ENCODE measurements around the gene OSBPL7. TPM values are rescaled to one million over a fixed set of nuclear protein-coding genes. Genes with fewer than 3 reads are reported as not detected.

OSBPL7 gene
- total and polyA plus RNA-seq, 2 donors (not counting 1 experiment from before 2014, with no cell fraction given): 51.0 to 61.3 TPM

DNA sequence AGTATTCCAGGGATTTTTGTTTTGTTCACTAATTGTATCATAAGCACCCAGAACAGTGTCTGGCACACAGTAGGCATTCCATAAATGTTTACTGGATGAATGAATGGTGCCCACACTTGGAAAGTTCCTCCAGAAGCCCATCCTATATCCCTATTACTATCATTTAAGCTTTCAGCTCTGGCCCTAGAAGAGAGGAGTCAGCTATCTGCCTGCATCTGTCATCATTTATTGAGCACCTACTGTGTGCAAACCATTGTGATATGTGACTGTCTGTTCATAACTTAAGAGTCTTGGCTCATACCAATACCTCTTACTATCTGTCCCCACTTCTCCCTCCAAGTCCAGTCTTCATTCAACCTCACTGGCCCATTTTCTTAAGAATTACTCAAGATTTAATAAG is 49.5 kb upstream of the OSBPL7 start:
- H3K27ac Mint-ChIP-seq: no peak overlapping the region
- H3K9ac ChIP-seq (ENCODE audit: low read length): no peak overlapping the region
- DNase-seq (no peak), ATAC-seq (ENCODE audit: low read depth) (no peak)
- H3K9me3 Mint-ChIP-seq (ENCODE audit: insufficient read depth): no peaks in the 10 kb centered on the region
- H3K4me1 ChIP-seq (ENCODE audit: control insufficient read depth in 2 of 2, insufficient read depth in 2 of 2, low read length in 2 of 2): peaks cover 8 to 9% of the 10 kb centered on the region in 2 donors
- CTCF ChIA-PET: interaction anchor here (0.7 to 4.0 kb wide), 2 partner anchors 18 to 78 kb away, joined by 3 to 12 read pairs; no protein-coding TSS in a partner anchor
- no peak overlapping the region for H3K4me3 Mint-ChIP-seq
- H4K20me1 ChIP-seq (ENCODE audit: control insufficient read depth, insufficient read depth, low read length, poor library complexity, severe bottlenecking): no peaks in the 10 kb centered on the region
- H3K4me1 Mint-ChIP-seq: peaks cover 5% of the 10 kb centered on the region
- POLR2A ChIA-PET: no interaction called here
- intact Hi-C loops (cut with micrococcal nuclease): no loop called here
- H3K4me2 ChIP-seq (replicated peaks; ENCODE audit: low read depth, low read length, poor library complexity, severe bottlenecking): no peak overlapping the region
- no peak overlapping the region for H3K4me3 ChIP-seq (ENCODE audit: control extremely low read depth in 1 of 5, extremely low read depth in 1 of 5, insufficient read depth in 1 of 5, low read depth in 2 of 5, low read length in 4 of 5)
- TF ChIP-seq, protein P1, sequence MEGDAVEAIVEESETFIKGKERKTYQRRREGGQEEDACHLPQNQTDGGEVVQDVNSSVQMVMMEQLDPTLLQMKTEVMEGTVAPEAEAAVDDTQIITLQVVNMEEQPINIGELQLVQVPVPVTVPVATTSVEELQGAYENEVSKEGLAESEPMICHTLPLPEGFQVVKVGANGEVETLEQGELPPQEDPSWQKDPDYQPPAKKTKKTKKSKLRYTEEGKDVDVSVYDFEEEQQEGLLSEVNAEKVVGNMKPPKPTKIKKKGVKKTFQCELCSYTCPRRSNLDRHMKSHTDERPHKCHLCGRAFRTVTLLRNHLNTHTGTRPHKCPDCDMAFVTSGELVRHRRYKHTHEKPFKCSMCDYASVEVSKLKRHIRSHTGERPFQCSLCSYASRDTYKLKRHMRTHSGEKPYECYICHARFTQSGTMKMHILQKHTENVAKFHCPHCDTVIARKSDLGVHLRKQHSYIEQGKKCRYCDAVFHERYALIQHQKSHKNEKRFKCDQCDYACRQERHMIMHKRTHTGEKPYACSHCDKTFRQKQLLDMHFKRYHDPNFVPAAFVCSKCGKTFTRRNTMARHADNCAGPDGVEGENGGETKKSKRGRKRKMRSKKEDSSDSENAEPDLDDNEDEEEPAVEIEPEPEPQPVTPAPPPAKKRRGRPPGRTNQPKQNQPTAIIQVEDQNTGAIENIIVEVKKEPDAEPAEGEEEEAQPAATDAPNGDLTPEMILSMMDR (IDR thresholded peaks at IDR 0.05): no peak
- no peak for TF ChIP-seq EZH2 (IDR thresholded peaks at IDR 0.05; ENCODE audit: borderline replicate concordance, insufficient read depth, low read depth, low read length, poor library complexity, severe bottlenecking)
- H3K27ac ChIP-seq (ENCODE audit: low read length in 2 of 2): no peak overlapping the region
- no peaks in the 10 kb centered on the region for H3K36me3 ChIP-seq (replicated peaks in 1 of 2; ENCODE audit: control extremely low read depth in 1 of 2, control insufficient read depth in 1 of 2, extremely low read depth in 1 of 2, insufficient read depth in 2 of 2, low read length in 1 of 2)
- H3K79me2 ChIP-seq (ENCODE audit: control insufficient read depth, insufficient read depth, low read length): no peaks in the 10 kb centered on the region
- no peaks in the 10 kb centered on the region for H3K9me3 ChIP-seq (ENCODE audit: control extremely low read depth in 1 of 3, control insufficient read depth in 2 of 3, insufficient read depth in 1 of 3, low read length in 2 of 3)
- H3K27me3 Mint-ChIP-seq: peaks cover 58% of the 10 kb centered on the region
- no peak overlapping the region for H2AFZ ChIP-seq (ENCODE audit: insufficient read depth, low read depth, low read length, poor library complexity, severe bottlenecking)
- H3K27me3 ChIP-seq (replicated peaks in 1 of 4; ENCODE audit: control extremely low read depth in 1 of 4, control insufficient read depth in 3 of 4, insufficient read depth in 4 of 4, low read length in 3 of 4): peaks cover 0 to 62% (median 23%) of the 10 kb centered on the region in 4 experiments

DNA sequence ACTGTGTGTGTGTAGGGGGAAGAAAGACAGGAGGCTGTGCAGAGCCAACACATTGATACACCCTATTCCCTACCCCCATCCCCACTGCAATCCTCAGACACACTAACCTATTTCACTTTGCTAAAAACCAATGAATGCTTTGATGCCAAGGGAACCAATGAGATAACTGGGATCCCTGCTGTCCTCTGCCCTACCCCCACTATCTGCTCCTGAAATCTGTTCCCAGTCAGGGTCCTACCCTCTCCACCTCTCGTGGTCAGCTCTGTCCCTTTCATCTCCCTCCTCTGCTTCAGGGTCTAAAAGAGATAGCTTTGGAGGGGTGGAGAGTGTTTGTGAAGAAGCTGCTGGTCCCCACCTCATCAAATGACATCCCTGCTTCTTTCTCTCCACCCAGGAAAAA is 48.5 kb upstream of the OSBPL7 start:
- Histone ChIP-seq H3K9me3 (ENCODE audit: control extremely low read depth in 1 of 3, control insufficient read depth in 2 of 3, insufficient read depth in 1 of 3, low read length in 2 of 3) (no peaks in the 10 kb centered on the region), H3K9ac (ENCODE audit: low read length) (no peak overlapping the region), H3K27me3 (replicated peaks in 1 of 4; ENCODE audit: control extremely low read depth in 1 of 4, control insufficient read depth in 3 of 4, insufficient read depth in 4 of 4, low read length in 3 of 4) (peaks cover 0 to 52% (median 21%) of the 10 kb centered on the region in 4 experiments), H3K4me2 (replicated peaks; ENCODE audit: low read depth, low read length, poor library complexity, severe bottlenecking) (no peak overlapping the region), H3K4me3 (ENCODE audit: control extremely low read depth in 1 of 5, extremely low read depth in 1 of 5, insufficient read depth in 1 of 5, low read depth in 2 of 5, low read length in 4 of 5) (no peak overlapping the region), H4K20me1 (ENCODE audit: control insufficient read depth, insufficient read depth, low read length, poor library complexity, severe bottlenecking) (no peaks in the 10 kb centered on the region), H3K4me1 (ENCODE audit: control insufficient read depth in 2 of 2, insufficient read depth in 2 of 2, low read length in 2 of 2) (peaks cover 8 to 9% of the 10 kb centered on the region in 2 donors), H2AFZ (ENCODE audit: insufficient read depth, low read depth, low read length, poor library complexity, severe bottlenecking) (no peak overlapping the region), H3K36me3 (replicated peaks in 1 of 2; ENCODE audit: control extremely low read depth in 1 of 2, control insufficient read depth in 1 of 2, extremely low read depth in 1 of 2, insufficient read depth in 2 of 2, low read length in 1 of 2) (no peaks in the 10 kb centered on the region), H3K79me2 (ENCODE audit: control insufficient read depth, insufficient read depth, low read length) (no peaks in the 10 kb centered on the region), H3K27ac (ENCODE audit: low read length in 2 of 2) (no peak overlapping the region)
- TF ChIP-seq, protein P1 (IDR thresholded peaks at IDR 0.05): no peak
- ATAC-seq (ENCODE audit: low read depth): no peak
- Mint-ChIP-seq H3K27me3 (peaks cover 60% of the 10 kb centered on the region), H3K4me3 (no peak overlapping the region), H3K27ac (no peak overlapping the region), H3K9me3 (ENCODE audit: insufficient read depth) (no peaks in the 10 kb centered on the region), H3K4me1 (peaks cover 5% of the 10 kb centered on the region)
- intact Hi-C loops (cut with micrococcal nuclease): no loop called here
- DNase-seq: no peak
- ChIA-PET CTCF (interaction anchor here (4.0 kb wide), 1 partner anchor 19 kb away, joined by 12 read pairs; no protein-coding TSS in a partner anchor), POLR2A (no interaction called here)
- no CpG with 5 or more reads among the region's 1 CpG for WGBS (ENCODE audit: insufficient coverage)
